Ovary (tissue), 3 donors: ENCODE measurements around the gene LPIN1.

Experiments
- CTCF ChIP-seq, 3 donors: fragments of 450-650 bp in 2 of 3; fragments of 200-600 bp in 1 of 3; IDR thresholded peaks; one replicate each; pipeline versions ENCODE4 v1.5.1 to v1.8.0; 2016 to 2022; ENCODE audit warnings: antibody characterized with exemption in 3 of 3, mild to moderate bottlenecking in 1 of 3
- POLR2A ChIP-seq: fragments of 450-650 bp; IDR thresholded peaks from one replicate; pipeline ENCODE4 v1.6.1; 2017; ENCODE audit warnings: antibody characterized with exemption, mild to moderate bottlenecking, moderate library complexity
- donor health status: DM: no; HTN: no; CAD: no.

- TF ChIP-seq CTCF (IDR thresholded peaks at IDR 0.05) (peak in 2 of 3 donors; percentile 15 to 24), POLR2A (no peak)
Measured at GRCh38 chr2:11744631-11745394, 1.6 kb upstream of the LPIN1 start.
